GM20000 (cell line): ENCODE measurements around the gene MUC4.

Source experiments
- DNase-seq: peaks from one replicate; pipeline ENCODE4 v3.0.0; 2012; ENCODE audit warnings: low spot score
- TF ChIP-seq, protein P1 (sequence below): IDR thresholded peaks from 2 replicates; pipeline ENCODE4 v1.5.1; 2012; ENCODE audit warnings: mild to moderate bottlenecking, control low read depth; ENCODE audit errors: extremely low read depth, missing control alignments

Gene MUC4

DNA sequence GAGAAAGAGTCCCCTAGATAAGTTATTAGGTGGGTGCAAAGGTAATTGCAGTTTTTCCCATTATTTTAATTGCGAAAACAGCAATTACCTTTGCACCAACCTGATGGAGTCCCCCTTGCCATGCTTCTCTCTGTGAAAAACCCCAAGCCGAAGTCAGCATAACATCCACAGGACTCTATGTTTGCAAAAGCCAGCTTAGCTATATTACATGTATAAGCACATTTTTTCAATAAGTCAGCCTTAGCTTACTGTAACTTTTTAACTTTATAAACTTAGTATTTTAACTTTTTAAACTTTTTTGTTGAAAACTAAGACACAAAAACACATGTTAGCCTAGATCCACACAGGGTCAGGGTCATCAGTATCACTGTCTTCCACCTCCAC, 112.3 kb downstream of the MUC4 start:
- TF ChIP-seq, protein P1, sequence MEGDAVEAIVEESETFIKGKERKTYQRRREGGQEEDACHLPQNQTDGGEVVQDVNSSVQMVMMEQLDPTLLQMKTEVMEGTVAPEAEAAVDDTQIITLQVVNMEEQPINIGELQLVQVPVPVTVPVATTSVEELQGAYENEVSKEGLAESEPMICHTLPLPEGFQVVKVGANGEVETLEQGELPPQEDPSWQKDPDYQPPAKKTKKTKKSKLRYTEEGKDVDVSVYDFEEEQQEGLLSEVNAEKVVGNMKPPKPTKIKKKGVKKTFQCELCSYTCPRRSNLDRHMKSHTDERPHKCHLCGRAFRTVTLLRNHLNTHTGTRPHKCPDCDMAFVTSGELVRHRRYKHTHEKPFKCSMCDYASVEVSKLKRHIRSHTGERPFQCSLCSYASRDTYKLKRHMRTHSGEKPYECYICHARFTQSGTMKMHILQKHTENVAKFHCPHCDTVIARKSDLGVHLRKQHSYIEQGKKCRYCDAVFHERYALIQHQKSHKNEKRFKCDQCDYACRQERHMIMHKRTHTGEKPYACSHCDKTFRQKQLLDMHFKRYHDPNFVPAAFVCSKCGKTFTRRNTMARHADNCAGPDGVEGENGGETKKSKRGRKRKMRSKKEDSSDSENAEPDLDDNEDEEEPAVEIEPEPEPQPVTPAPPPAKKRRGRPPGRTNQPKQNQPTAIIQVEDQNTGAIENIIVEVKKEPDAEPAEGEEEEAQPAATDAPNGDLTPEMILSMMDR: no peak
- DNase-seq: peak; percentile 4

DNA sequence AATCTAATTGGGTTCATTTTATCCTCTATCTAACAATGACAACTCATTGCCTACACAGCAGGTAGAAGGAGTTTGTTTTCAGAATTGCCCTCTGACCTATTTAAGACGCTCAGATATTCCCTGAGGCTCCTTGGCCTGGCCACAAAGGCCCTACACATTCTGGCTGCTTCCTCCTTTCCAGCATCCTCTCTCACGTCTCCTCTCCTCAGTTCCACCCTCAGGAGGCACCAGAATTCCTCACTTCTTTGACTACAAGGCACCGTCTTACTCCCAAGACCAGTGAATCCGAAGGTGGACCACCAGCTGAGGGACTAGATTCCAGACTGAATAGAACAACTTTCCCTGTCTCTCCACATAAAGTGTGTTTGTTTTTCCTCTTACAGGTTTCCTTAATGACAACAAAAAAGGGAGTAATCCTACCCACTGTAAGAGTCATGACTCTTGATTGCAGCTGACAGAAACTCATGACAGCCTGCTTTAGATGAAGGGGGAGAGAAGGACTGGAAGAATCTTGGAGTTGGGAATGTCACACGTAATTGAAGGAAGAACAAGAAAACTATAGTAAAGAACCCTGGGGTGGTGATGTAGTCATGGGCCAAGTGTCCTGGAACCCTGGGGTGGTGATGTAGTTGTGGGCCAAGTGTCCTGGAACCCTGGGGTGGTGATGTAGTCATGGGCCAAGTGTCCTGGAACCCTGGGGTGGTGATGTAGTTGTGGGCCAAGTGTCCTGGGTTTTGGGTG, 112.9 kb downstream of the MUC4 start:
- TF ChIP-seq, protein P1: no peak
- peak; percentile 18 for DNase-seq

DNA sequence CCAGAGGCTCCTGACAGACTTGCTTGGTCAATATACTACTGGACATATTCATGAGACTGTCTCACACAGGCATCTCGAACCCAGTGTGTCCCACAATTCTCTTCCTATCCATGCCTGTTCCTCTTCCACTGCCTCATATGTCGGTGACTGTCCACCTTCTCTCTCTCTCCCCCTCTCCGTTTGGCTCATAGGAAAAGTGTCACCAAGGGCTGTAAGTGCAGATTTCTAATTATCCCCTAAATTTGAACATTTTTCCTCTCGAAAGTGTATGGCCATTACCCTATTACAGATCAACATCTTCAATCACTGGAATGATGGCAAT, 113.4 kb downstream of the MUC4 start:
- DNase-seq: no peak
- TF ChIP-seq, protein P1: no peak

DNA sequence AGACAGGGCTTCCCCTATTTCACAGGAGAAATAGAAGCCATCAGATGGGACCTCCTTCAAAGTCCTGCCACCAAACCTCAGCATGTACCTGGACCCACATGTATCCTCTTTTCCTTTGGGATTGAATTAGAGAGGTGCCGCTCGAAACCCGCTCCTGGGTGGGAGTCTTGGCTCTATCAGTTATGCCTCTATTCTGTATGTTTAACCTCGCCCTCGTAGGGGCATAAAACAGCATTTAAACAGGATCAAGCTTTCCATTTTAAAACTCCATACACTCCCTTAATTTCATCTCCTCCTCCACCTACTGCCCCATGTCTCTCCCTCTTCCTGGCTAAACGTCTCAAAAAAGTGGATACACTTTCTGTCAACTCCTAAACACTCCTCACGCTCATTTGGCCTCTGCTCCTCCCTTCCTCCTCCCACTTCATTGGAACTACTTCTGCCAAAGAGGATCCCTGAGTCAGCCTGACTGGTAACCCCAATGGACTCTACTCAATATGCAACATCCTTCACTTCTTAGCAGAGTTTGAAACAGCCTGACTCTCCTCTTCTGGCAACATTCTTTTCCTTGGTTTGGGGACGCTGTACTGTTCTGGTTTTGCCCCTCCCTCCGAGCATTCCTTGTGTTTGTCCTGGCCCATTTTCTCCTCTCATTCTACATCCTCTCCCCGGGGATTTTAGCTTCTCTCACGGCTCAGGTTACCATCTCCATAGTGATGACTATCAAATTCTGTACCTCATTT, 114.0 kb downstream of the MUC4 start:
- TF ChIP-seq, protein P1: no peak
- peak; percentile 38 for DNase-seq
